Nephron progenitor cell (in vitro differentiated cells): Measurements from ENCODE around the gene CSF2RB.

Source experiments
- DNase-seq: peaks from one replicate; pipeline ENCODE4 v3.0.0; 2021
- H3K27ac Mint-ChIP-seq: 2 replicates; pipeline ENCODE4 v1.8.0; 2021; ENCODE audit warnings: mild to moderate bottlenecking, moderate library complexity, mixed read lengths
- H3K27me3 Mint-ChIP-seq: 2 replicates; pipeline ENCODE4 v1.8.0; 2021; ENCODE audit warnings: mild to moderate bottlenecking, low read depth, mixed read lengths; ENCODE audit not compliant: poor library complexity
- H3K36me3 Mint-ChIP-seq: 2 replicates; pipeline ENCODE4 v1.8.0; 2021; ENCODE audit warnings: low read depth, mixed read lengths
- H3K4me1 Mint-ChIP-seq: 2 replicates; pipeline ENCODE4 v1.8.0; 2021; ENCODE audit warnings: mixed read lengths
- H3K4me3 Mint-ChIP-seq: 2 replicates; pipeline ENCODE4 v1.8.0; 2021; ENCODE audit warnings: mild to moderate bottlenecking, moderate library complexity, mixed read lengths
- H3K9me3 Mint-ChIP-seq: 2 replicates; pipeline ENCODE4 v1.8.0; 2021; ENCODE audit warnings: mild to moderate bottlenecking, moderate library complexity, mixed read lengths
- CTCF ChIP-seq: fragments of 200-600 bp; sonication (generic); IDR thresholded peaks from 2 replicates; pipeline ENCODE4 v1.5.0; 2021; ENCODE audit warnings: antibody characterized with exemption

CSF2RB gene

GRCh38 chr22:36968249-36968964 is 55.0 kb downstream of the CSF2RB start:
- Mint-ChIP-seq H3K36me3 (no peaks in the 10 kb centered on the region), H3K4me3 (no peak overlapping the region), H3K4me1 (no peaks in the 10 kb centered on the region), H3K9me3 (no peaks in the 10 kb centered on the region), H3K27me3 (peaks cover 34% of the 10 kb centered on the region), H3K27ac (no peak overlapping the region)
- no peak for DNase-seq
- TF ChIP-seq CTCF = no peak

DNA sequence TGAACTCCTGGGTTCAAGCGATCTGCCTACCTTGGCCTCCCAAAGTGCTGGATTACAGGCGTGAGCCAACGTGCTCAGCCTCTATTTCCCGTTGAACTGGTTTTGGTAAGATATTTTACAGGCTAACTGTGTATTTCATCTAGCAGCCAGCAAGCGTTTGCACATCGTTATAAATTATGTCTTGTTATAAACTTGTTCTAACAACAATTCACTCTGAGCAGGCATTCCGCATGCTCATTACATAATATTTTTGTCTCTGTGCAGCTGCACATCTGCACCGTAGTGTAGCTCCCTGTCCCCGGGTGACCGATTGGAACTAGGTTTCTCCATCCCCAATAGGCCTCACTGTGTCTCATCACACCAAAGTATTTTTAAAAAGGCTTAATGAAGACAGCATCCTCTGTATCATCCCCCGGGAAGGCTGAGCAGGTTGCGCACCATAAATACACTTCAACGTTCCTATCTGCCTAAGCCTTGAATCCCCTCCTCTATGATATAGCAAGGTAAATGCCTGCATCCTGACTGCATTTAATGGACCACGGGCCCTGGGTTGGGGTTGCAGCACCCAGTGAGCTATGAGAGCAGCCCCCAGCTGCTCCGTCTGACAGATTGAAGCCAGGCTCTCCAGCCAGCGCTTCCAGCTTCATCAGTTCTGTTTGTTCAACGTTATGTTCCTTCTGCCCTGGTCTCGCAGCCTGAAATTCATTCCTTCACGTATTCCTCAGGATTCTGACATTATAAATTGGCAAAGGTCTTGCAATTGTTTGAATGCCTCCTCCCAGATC is 58.1 kb downstream of the CSF2RB start:
- no peaks in the 10 kb centered on the region for H3K9me3 Mint-ChIP-seq
- TF ChIP-seq CTCF = no peak

GRCh38 chr22:36976606-36977005 is 63.2 kb downstream of the CSF2RB start:
- no peaks in the 10 kb centered on the region for H3K9me3 Mint-ChIP-seq
- H3K27me3 Mint-ChIP-seq = peaks cover 43% of the 10 kb centered on the region
- no peak overlapping the region for H3K4me3 Mint-ChIP-seq
- no peak for DNase-seq
- no peak for TF ChIP-seq CTCF
- H3K4me1 Mint-ChIP-seq = peaks cover 24% of the 10 kb centered on the region
- H3K27ac Mint-ChIP-seq = peak overlapping the region; percentile 29
- H3K36me3 Mint-ChIP-seq = no peaks in the 10 kb centered on the region

More for the DNA sequence above, 58.1 kb downstream of the CSF2RB start:
- Mint-ChIP-seq H3K27ac (no peak overlapping the region), H3K4me3 (no peak overlapping the region), H3K4me1 (no peaks in the 10 kb centered on the region), H3K27me3 (peaks cover 40% of the 10 kb centered on the region), H3K36me3 (no peaks in the 10 kb centered on the region)
- no peak for DNase-seq

GRCh38 chr22:36977401-36977861 is 64.0 kb downstream of the CSF2RB start:
- Mint-ChIP-seq H3K9me3 (no peaks in the 10 kb centered on the region), H3K27me3 (peaks cover 39% of the 10 kb centered on the region), H3K4me3 (peak overlapping the region; percentile 82), H3K27ac (no peak overlapping the region), H3K4me1 (peaks cover 29% of the 10 kb centered on the region), H3K36me3 (no peaks in the 10 kb centered on the region)
- TF ChIP-seq CTCF = no peak
- DNase-seq = peak; percentile 62

DNA sequence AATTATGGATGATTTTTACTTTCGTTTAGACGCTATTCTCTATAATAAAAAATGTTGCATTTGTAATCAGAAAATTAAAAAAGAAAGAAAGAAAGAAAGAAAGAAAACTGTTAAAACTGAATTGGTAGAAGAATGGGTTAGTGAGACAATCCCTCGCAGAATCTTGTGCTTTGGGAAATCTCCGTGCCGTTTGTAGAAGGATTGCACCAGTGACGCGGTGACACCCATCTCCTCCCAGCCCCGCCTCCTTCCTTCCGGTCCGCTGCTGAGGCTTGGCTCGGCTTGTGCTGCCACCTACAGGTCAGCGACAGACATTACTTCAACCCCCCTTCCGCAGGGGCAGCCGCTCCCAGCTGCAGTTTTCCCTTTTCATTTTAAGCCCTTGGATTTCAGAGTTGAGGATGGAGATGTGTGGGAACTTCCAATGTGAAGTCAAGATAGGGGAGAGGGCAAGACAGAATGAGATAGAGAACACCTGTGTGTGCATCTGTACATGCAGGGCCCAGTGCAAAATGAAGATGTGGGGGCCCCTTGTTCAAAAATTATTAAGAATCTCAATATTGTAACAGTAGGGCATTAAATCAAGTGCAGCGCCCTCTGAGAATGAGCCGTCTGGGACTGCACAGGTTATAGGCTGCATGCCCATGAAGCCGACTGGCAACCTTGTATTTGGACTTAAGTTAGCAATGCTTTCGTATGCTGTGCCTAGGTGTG is 64.7 kb downstream of the CSF2RB start:
- peak; percentile 92 for DNase-seq
- H3K27ac Mint-ChIP-seq = no peak overlapping the region
- H3K9me3 Mint-ChIP-seq = no peaks in the 10 kb centered on the region
- H3K4me1 Mint-ChIP-seq = peaks cover 29% of the 10 kb centered on the region
- peak; percentile 90 for TF ChIP-seq CTCF
- H3K4me3 Mint-ChIP-seq = peak overlapping the region; percentile 82
- H3K36me3 Mint-ChIP-seq = no peaks in the 10 kb centered on the region
- H3K27me3 Mint-ChIP-seq = peaks cover 36% of the 10 kb centered on the region
